Caco-2 (cell line): Measurements from ENCODE around the gene ARPC2. TPM values are rescaled to one million over a fixed set of nuclear protein-coding genes. Genes with fewer than 3 reads are reported as not detected.

Source experiments
- BruUV-seq: library from RNA; stranded (reverse); fragments of 400-500 nt; replicated peaks from 2 replicates; lab custom pipeline; 2021; lab: Mats Ljungman, UMichigan
- CTCF ChIA-PET: fragments of 300-600 bp; sonication (Branson Sonifier 250); formaldehyde crosslinking; loops from one replicate; lab custom pipeline; 2022; ENCODE audit warnings: antibody characterized with exemption; lab: Charles Lee
- POLR2A ChIA-PET: fragments of 300-600 bp; sonication (Branson Sonifier 250); formaldehyde crosslinking; loops from one replicate; lab custom pipeline; 2022; ENCODE audit warnings: antibody characterized with exemption; lab: Charles Lee
- DNase-seq, 2 experiments: peaks; one replicate each; pipeline versions ENCODE4 v3.0.0 to v3.0.0-alpha.2; 2020 to 2022
- H3K27me3 ChIP-seq: replicated peaks from 2 replicates; pipeline ENCODE4 v1.6.0; 2011; ENCODE audit warnings: low read length; ENCODE audit not compliant: control insufficient read depth, insufficient read depth
- H3K36me3 ChIP-seq: 2 replicates; pipeline ENCODE4 v1.5.1; 2011; ENCODE audit warnings: low read length; ENCODE audit not compliant: control insufficient read depth, insufficient read depth
- H3K4me1 ChIP-seq: fragments of 250-450 bp; sonication (Bioruptor Pico); 2 replicates; pipeline ENCODE4 v1.5.1; 2020; ENCODE audit warnings: mild to moderate bottlenecking
- H3K4me3 ChIP-seq: 2 replicates; pipeline ENCODE4 v1.5.1; 2011; ENCODE audit warnings: low read depth, mild to moderate bottlenecking, control low read depth, low read length
- H3K9me3 ChIP-seq: fragments of 250-450 bp; sonication (Bioruptor Pico); 2 replicates; pipeline ENCODE4 v1.5.1; 2020; ENCODE audit warnings: mild to moderate bottlenecking, moderate library complexity
- H3K27ac Mint-ChIP-seq: one replicate; pipeline ENCODE4 v1.8.0; 2022; ENCODE audit warnings: mixed read lengths; ENCODE audit not compliant: unreplicated experiment
- H3K27me3 Mint-ChIP-seq: one replicate; pipeline ENCODE4 v1.8.0; 2022; ENCODE audit warnings: mixed read lengths; ENCODE audit not compliant: insufficient read depth, unreplicated experiment
- H3K36me3 Mint-ChIP-seq: one replicate; pipeline ENCODE4 v1.8.0; 2022; ENCODE audit warnings: mild to moderate bottlenecking, mixed read lengths; ENCODE audit not compliant: insufficient read depth, unreplicated experiment
- H3K4me1 Mint-ChIP-seq: one replicate; pipeline ENCODE4 v1.8.0; 2022; ENCODE audit warnings: low read depth, mixed read lengths; ENCODE audit not compliant: unreplicated experiment
- H3K4me3 Mint-ChIP-seq: one replicate; pipeline ENCODE4 v1.8.0; 2022; ENCODE audit warnings: mild to moderate bottlenecking, moderate library complexity, mixed read lengths; ENCODE audit not compliant: unreplicated experiment
- H3K9me3 Mint-ChIP-seq: one replicate; pipeline ENCODE4 v1.8.0; 2022; ENCODE audit warnings: mixed read lengths; ENCODE audit not compliant: unreplicated experiment
- intact Hi-C: fragments of 100-400 bp; cut with micrococcal nuclease; formaldehyde crosslinking; loops from one replicate; pipeline ENCODE4 v1.10.0; 2022; ENCODE audit not compliant: unreplicated experiment
- total RNA-seq: library from RNA; stranded (reverse); gene quantifications from 2 replicates; pipeline ENCODE4 v1.2.3, GENCODE V29; 2022
- TF ChIP-seq, protein P1 (sequence below), 2 experiments: fragments of 200-600 bp in 1 of 2; IDR thresholded peaks; 1 replicate in 1 of 2; 2 replicates in 1 of 2; pipeline versions ENCODE4 v1.5.1 to v1.8.0; 2011 to 2022; ENCODE audit warnings: antibody characterized with exemption in 1 of 2, control low read depth in 1 of 2, inconsistent platforms in 1 of 2, low read depth in 1 of 2, low read length in 1 of 2, mild to moderate bottlenecking in 1 of 2, moderate library complexity in 1 of 2; ENCODE audit not compliant: insufficient read depth in 1 of 2, severe bottlenecking in 1 of 2, unreplicated experiment in 1 of 2

ARPC2 gene
- total RNA-seq, 1 experiment from 2014 or later: 284 TPM

DNA sequence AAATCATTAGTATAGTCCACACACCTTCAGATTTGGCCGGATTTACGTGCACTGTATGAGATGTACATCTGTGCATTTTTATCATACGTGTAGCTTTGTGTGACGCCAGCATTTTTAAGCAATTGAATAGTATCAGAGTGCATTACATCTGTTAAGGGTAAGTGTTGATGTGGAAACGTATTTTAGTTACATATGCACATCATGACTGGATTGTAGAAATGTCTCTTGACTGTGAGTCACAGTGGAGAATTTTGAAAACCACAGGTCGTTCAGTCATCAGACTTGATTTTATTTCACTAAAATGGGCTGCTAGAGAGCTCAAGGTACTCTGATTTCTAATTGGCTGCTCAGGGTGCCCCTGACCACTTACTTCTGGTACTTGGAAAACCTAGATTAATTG, 38.5 kb downstream of the ARPC2 start:
- Mint-ChIP-seq H3K9me3 (no peaks in the 10 kb centered on the region), H3K4me3 (no peak overlapping the region), H3K27ac (no peak overlapping the region), H3K36me3 (peaks cover 84% of the 10 kb centered on the region), H3K4me1 (no peaks in the 10 kb centered on the region), H3K27me3 (no peaks in the 10 kb centered on the region)
- no peaks in the 10 kb centered on the region for H3K9me3 ChIP-seq
- no peak overlapping the region for H3K4me3 ChIP-seq
- no peaks in the 10 kb centered on the region for H3K4me1 ChIP-seq
- no TSS peak for BruUV-seq
- intact Hi-C loops: no loop called here
- CTCF ChIA-PET: interaction anchor here (1.0 kb wide), 1 partner anchor 25 kb away, joined by 4 read pairs; no protein-coding TSS in a partner anchor
- no peaks in the 10 kb centered on the region for H3K27me3 ChIP-seq
- TF ChIP-seq, protein P1, sequence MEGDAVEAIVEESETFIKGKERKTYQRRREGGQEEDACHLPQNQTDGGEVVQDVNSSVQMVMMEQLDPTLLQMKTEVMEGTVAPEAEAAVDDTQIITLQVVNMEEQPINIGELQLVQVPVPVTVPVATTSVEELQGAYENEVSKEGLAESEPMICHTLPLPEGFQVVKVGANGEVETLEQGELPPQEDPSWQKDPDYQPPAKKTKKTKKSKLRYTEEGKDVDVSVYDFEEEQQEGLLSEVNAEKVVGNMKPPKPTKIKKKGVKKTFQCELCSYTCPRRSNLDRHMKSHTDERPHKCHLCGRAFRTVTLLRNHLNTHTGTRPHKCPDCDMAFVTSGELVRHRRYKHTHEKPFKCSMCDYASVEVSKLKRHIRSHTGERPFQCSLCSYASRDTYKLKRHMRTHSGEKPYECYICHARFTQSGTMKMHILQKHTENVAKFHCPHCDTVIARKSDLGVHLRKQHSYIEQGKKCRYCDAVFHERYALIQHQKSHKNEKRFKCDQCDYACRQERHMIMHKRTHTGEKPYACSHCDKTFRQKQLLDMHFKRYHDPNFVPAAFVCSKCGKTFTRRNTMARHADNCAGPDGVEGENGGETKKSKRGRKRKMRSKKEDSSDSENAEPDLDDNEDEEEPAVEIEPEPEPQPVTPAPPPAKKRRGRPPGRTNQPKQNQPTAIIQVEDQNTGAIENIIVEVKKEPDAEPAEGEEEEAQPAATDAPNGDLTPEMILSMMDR (IDR thresholded peaks at IDR 0.05; ENCODE audit: insufficient read depth in 1 of 2, low read depth in 1 of 2, low read length in 1 of 2, severe bottlenecking in 1 of 2, unreplicated experiment in 1 of 2): no peak
- DNase-seq: no peak
- peaks cover 7% of the 10 kb centered on the region for H3K36me3 ChIP-seq
- POLR2A ChIA-PET: no interaction called here

DNA sequence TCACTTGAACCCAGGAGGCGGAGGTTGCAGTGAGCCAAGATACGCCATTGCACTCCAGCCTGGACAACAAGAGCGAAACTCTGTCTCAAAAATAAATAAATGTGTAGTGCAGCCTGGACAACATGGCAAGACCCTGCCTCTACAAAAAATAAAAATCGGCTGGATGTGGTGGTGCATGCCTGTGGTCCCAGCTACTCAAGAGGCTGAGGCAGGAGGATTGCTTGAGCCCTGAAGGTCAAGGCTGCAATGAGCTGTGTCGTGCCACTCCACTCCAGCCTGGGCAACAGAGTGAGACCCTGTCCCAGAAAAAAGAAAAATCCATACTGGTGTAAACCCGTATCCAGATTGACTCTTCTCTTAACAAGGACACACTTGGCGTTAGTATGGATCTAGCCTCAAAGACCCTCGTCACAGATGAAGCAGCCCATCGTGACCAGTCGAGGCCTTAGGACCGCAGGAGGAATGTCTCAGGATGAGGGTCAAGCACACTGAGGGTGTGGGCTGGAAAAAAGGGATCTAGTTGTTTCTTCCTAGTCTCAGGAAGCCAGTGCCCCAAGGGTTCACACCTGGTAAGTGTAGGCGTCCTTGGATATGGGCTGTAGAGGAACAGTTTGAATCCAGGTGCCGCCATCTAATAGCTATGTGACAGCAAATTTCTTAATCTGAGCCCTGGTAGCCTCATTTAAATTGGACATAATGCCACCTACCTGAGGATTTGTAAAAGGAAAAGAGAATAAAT, 39.8 kb downstream of the ARPC2 start:
- peak overlapping the region; percentile 80 for H3K27ac Mint-ChIP-seq
- H3K9me3 Mint-ChIP-seq: no peaks in the 10 kb centered on the region
- peaks cover 72% of the 10 kb centered on the region for H3K36me3 Mint-ChIP-seq
- no TSS peak for BruUV-seq
- TF ChIP-seq, protein P1 (IDR thresholded peaks at IDR 0.05; ENCODE audit: insufficient read depth in 1 of 2, low read depth in 1 of 2, low read length in 1 of 2, severe bottlenecking in 1 of 2, unreplicated experiment in 1 of 2): no peak
- no peaks in the 10 kb centered on the region for H3K27me3 ChIP-seq
- H3K4me3 Mint-ChIP-seq: no peak overlapping the region
- H3K36me3 ChIP-seq: peaks cover 7% of the 10 kb centered on the region
- H3K4me3 ChIP-seq: no peak overlapping the region
- H3K27me3 Mint-ChIP-seq: no peaks in the 10 kb centered on the region
- no peaks in the 10 kb centered on the region for H3K4me1 ChIP-seq
- intact Hi-C loops: loop anchor here (1.0 kb wide), 1 partner anchor 70 kb away; no protein-coding TSS in a partner anchor
- peaks cover 5% of the 10 kb centered on the region for H3K4me1 Mint-ChIP-seq
- POLR2A ChIA-PET: no interaction called here
- DNase-seq: no peak
- no peaks in the 10 kb centered on the region for H3K9me3 ChIP-seq
- CTCF ChIA-PET: interaction anchor here (0.6 to 1.1 kb wide), 6 partner anchors 12 to 420 kb away, joined by 3 to 7 read pairs (median 4); partner anchors contain the start of genes AAMP and PNKD

DNA sequence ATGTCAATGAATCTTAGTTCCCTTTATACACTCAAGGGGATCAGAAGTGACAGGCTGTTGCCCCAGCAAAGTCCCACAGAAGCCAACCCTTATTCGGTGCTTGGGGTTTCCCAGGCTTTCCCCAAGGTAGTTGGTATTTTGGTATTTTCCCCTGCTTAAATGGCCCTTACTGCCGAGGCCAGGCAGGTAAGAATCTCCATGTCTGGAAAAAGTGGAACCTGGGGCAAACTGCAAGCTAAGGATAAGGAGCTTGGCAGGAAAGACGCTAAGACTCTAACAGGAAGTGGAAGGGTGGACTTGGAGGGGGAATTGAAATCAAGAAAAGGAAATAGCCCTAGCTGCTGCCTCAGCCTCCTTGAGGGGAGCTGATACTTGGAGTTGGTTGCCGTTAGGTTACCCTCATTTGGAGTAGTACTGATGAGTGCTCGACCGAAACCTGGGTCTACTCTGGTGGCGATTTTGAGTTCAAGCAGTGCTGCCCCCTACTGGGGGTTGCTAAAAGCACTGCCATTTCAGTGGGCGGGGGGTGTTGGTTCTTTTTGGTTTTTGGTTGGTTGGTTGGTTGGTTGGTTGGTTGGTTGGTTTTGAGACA, 40.5 kb downstream of the ARPC2 start:
- TF ChIP-seq, protein P1 (IDR thresholded peaks at IDR 0.05; ENCODE audit: insufficient read depth in 1 of 2, low read depth in 1 of 2, low read length in 1 of 2, severe bottlenecking in 1 of 2, unreplicated experiment in 1 of 2): peak; percentile 56 to 59
- peaks cover 65% of the 10 kb centered on the region for H3K36me3 Mint-ChIP-seq
- no peaks in the 10 kb centered on the region for H3K27me3 Mint-ChIP-seq
- peak overlapping the region; percentile 80 for H3K27ac Mint-ChIP-seq
- CTCF ChIA-PET: interaction anchor here (0.6 to 1.1 kb wide), 6 partner anchors 13 to 421 kb away, joined by 3 to 7 read pairs (median 4); partner anchors contain the start of genes AAMP and PNKD
- Histone ChIP-seq H3K36me3 (peaks cover 3% of the 10 kb centered on the region; the same call in 1 of the 2 replicates), H3K4me3 (no peak overlapping the region), H3K4me1 (no peaks in the 10 kb centered on the region), H3K9me3 (no peaks in the 10 kb centered on the region), H3K27me3 (no peaks in the 10 kb centered on the region)
- DNase-seq: peak; percentile 41 to 63
- intact Hi-C loops: loop anchor here (1.0 kb wide), 1 partner anchor 71 kb away; no protein-coding TSS in a partner anchor
- POLR2A ChIA-PET: no interaction called here
- no TSS peak for BruUV-seq
- no peaks in the 10 kb centered on the region for H3K9me3 Mint-ChIP-seq
- H3K4me3 Mint-ChIP-seq: no peak overlapping the region
- H3K4me1 Mint-ChIP-seq: peaks cover 5% of the 10 kb centered on the region
